ENCODE results near the gene MIA3.
A peak's percentile ranks its signal among the peaks of the same experiment; 100 is the strongest.
"Not testable (repeated sequence)": the region's sequence is repeated elsewhere in the genome, so short reads cannot be mapped to it uniquely, and the experiment has no call there.

MIA3 gene

GRCh38 chr1:222622765-222623164 lies 4.9 kb downstream of the MIA3 start:
- no peak for DNase-seq (ENCODE audit: low read depth)

- no peak for DNase-seq (ENCODE audit: low read depth)
These were observed 5.6 kb downstream of the MIA3 start for GRCh38 chr1:222623458-222623857.

GRCh38 chr1:222624214-222624613 lies 6.3 kb downstream of the MIA3 start:
- no peak for DNase-seq (ENCODE audit: low read depth)

- no peak for DNase-seq (ENCODE audit: low read depth)
These were observed 9.3 kb downstream of the MIA3 start for GRCh38 chr1:222627232-222627631.

- DNase-seq (ENCODE audit: low read depth) = no peak
These were observed 12.1 kb downstream of the MIA3 start for GRCh38 chr1:222629921-222630535.

GRCh38 chr1:222631611-222632208 lies 13.8 kb downstream of the MIA3 start:
- DNase-seq (ENCODE audit: low read depth) = no peak

- DNase-seq (ENCODE audit: low read depth) = no peak
These were observed 14.9 kb downstream of the MIA3 start for GRCh38 chr1:222632749-222633148.

- DNase-seq (ENCODE audit: low read depth) = peak; percentile 64
These were observed 16.5 kb downstream of the MIA3 start for GRCh38 chr1:222634180-222635013.

- DNase-seq (ENCODE audit: low read depth) = no peak
These were observed 23.5 kb downstream of the MIA3 start for GRCh38 chr1:222641269-222641948.

- DNase-seq (ENCODE audit: low read depth) = no peak
These were observed 24.6 kb downstream of the MIA3 start for GRCh38 chr1:222642468-222642867.

- no peak for DNase-seq (ENCODE audit: low read depth)
These were observed 25.7 kb downstream of the MIA3 start for GRCh38 chr1:222643606-222643937.

GRCh38 chr1:222643938-222644635 lies 26.2 kb downstream of the MIA3 start:
- DNase-seq (ENCODE audit: low read depth) = peak; percentile 96

- no peak for DNase-seq (ENCODE audit: low read depth)
These were observed 26.7 kb downstream of the MIA3 start for GRCh38 chr1:222644636-222644980.

- DNase-seq (ENCODE audit: low read depth) = no peak
These were observed 34.8 kb downstream of the MIA3 start for GRCh38 chr1:222652676-222653075.

- DNase-seq (ENCODE audit: low read depth) = no peak
These were observed 35.4 kb downstream of the MIA3 start for GRCh38 chr1:222653178-222653827.

GRCh38 chr1:222654849-222655248 lies 37.0 kb downstream of the MIA3 start:
- peak; percentile 50 for DNase-seq (ENCODE audit: low read depth)

- DNase-seq (ENCODE audit: low read depth) = no peak
These were observed 38.7 kb downstream of the MIA3 start for GRCh38 chr1:222656391-222657155.

GRCh38 chr1:222657899-222658298 lies 40.0 kb downstream of the MIA3 start:
- no peak for DNase-seq (ENCODE audit: low read depth)

GRCh38 chr1:222663431-222663934 lies 45.6 kb downstream of the MIA3 start:
- no peak for DNase-seq (ENCODE audit: low read depth)

- DNase-seq (ENCODE audit: low read depth) = no peak
These were observed 48.1 kb downstream of the MIA3 start for GRCh38 chr1:222665964-222666363.

GRCh38 chr1:222668184-222668583 lies 50.3 kb downstream of the MIA3 start:
- not testable (repeated sequence) for DNase-seq (ENCODE audit: low read depth)

All from activated T-cell treated with anti-CD3 and anti-CD28 coated beads for 24 hours (primary cell).